Measurements from ENCODE around the gene MLYCD.

DNA sequence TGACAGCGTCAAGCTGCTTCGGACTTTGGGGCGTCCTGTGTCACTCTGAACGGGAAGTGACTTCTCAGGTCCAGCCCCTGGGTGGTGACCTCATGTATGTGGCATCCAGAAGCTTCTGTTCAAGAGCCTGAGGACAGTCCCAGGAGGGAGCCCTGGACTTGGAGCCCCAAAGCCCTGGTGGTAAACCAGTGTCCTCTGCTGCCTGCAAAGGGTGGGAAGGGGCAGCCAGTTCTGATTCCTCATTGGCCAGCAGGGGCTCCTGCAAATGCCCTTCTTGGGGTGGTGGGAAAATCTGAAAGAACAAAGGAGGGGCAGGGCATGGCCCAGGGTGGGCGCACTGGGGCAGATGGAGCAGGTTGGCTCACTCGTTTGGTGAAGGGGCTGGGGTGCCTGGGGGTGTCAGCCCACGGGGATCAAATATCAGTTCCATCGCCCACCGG, 55.7 kb downstream of the MLYCD start:
- TF ChIP-seq, protein P1, sequence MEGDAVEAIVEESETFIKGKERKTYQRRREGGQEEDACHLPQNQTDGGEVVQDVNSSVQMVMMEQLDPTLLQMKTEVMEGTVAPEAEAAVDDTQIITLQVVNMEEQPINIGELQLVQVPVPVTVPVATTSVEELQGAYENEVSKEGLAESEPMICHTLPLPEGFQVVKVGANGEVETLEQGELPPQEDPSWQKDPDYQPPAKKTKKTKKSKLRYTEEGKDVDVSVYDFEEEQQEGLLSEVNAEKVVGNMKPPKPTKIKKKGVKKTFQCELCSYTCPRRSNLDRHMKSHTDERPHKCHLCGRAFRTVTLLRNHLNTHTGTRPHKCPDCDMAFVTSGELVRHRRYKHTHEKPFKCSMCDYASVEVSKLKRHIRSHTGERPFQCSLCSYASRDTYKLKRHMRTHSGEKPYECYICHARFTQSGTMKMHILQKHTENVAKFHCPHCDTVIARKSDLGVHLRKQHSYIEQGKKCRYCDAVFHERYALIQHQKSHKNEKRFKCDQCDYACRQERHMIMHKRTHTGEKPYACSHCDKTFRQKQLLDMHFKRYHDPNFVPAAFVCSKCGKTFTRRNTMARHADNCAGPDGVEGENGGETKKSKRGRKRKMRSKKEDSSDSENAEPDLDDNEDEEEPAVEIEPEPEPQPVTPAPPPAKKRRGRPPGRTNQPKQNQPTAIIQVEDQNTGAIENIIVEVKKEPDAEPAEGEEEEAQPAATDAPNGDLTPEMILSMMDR (IDR thresholded peaks at IDR 0.05), result no peak
- peak in 1 of 2 donors; percentile 20 for TF ChIP-seq POLR2A (IDR thresholded peaks at IDR 0.05)
